H9 (cell line): ENCODE results near the gene NHS. TPM values are rescaled to one million over a fixed set of nuclear protein-coding genes. Genes with fewer than 3 reads are reported as not detected.

Experiments used
- DNase-seq: peaks from one replicate; pipeline ENCODE4 v3.0.0-alpha.2; 2017
- H2AFZ ChIP-seq: one replicate; pipeline ENCODE4 v1.6.1; 2013; ENCODE audit warnings: mild to moderate bottlenecking, low read length, control low read depth, moderate library complexity
- H2AK5ac ChIP-seq: 2 replicates; pipeline ENCODE4 v1.6.1; 2013; ENCODE audit warnings: low read length, control low read depth, mixed read lengths; ENCODE audit not compliant: insufficient read length
- H2BK120ac ChIP-seq: one replicate; pipeline ENCODE4 v1.6.1; 2013; ENCODE audit warnings: low read depth, mild to moderate bottlenecking, low read length, control low read depth, inconsistent platforms; ENCODE audit not compliant: poor library complexity, severe bottlenecking
- H2BK12ac ChIP-seq: 2 replicates; pipeline ENCODE4 v1.6.1; 2013; ENCODE audit warnings: low read length, control low read depth, mixed read lengths, low read depth; ENCODE audit not compliant: insufficient read length
- H2BK15ac ChIP-seq: 2 replicates; pipeline ENCODE4 v1.6.1; 2013; ENCODE audit warnings: low read depth, low read length, control low read depth
- H2BK20ac ChIP-seq: one replicate; pipeline ENCODE4 v1.6.1; 2013; ENCODE audit warnings: low read depth, mild to moderate bottlenecking, low read length, control low read depth, inconsistent platforms; ENCODE audit not compliant: poor library complexity, severe bottlenecking
- H2BK5ac ChIP-seq: 2 replicates; pipeline ENCODE4 v1.6.1; 2013; ENCODE audit warnings: low read length, control low read depth, mixed read lengths; ENCODE audit not compliant: insufficient read length
- H3K14ac ChIP-seq: 2 replicates; pipeline ENCODE4 v1.6.1; 2013; ENCODE audit warnings: low read length, control low read depth; ENCODE audit not compliant: insufficient read depth
- H3K18ac ChIP-seq: 2 replicates; pipeline ENCODE4 v1.6.1; 2013; ENCODE audit warnings: low read depth, mild to moderate bottlenecking, mixed read lengths, low read length, control low read depth; ENCODE audit not compliant: insufficient read length
- H3K23ac ChIP-seq: 2 replicates; pipeline ENCODE4 v1.6.1; 2013; ENCODE audit warnings: low read length, control low read depth, mixed read lengths, low read depth; ENCODE audit not compliant: insufficient read length
- H3K23me2 ChIP-seq: 2 replicates; pipeline ENCODE4 v1.6.1; 2013; ENCODE audit warnings: low read depth, mild to moderate bottlenecking, mixed read lengths, low read length, control low read depth; ENCODE audit not compliant: insufficient read length, poor library complexity, severe bottlenecking
- H3K27ac ChIP-seq: 2 replicates; pipeline ENCODE4 v1.5.1; 2013; ENCODE audit warnings: low read length, control low read depth, mixed read lengths, low read depth; ENCODE audit not compliant: insufficient read length
- H3K27me3 ChIP-seq: 2 replicates; pipeline ENCODE4 v1.6.1; 2013; ENCODE audit warnings: low read length, control low read depth, inconsistent platforms; ENCODE audit not compliant: insufficient read depth
- H3K4ac ChIP-seq: 2 replicates; pipeline ENCODE4 v1.6.1; 2013; ENCODE audit warnings: low read depth, mild to moderate bottlenecking, control low read depth, inconsistent platforms, low read length, moderate library complexity
- H3K4me1 ChIP-seq: 2 replicates; pipeline ENCODE4 v1.6.1; 2013; ENCODE audit warnings: low read length, control low read depth, inconsistent platforms; ENCODE audit not compliant: insufficient read depth
- H3K4me2 ChIP-seq: 2 replicates; pipeline ENCODE4 v1.6.1; 2013; ENCODE audit warnings: low read length, control low read depth, mixed read lengths; ENCODE audit not compliant: insufficient read length, insufficient read depth
- H3K56ac ChIP-seq: 2 replicates; pipeline ENCODE4 v1.6.1; 2013; ENCODE audit warnings: low read depth, mild to moderate bottlenecking, mixed read lengths, low read length, control low read depth; ENCODE audit not compliant: insufficient read length
- H3K79me1 ChIP-seq: 2 replicates; pipeline ENCODE4 v1.6.1; 2013; ENCODE audit warnings: low read depth, mild to moderate bottlenecking, moderate library complexity, low read length, control low read depth, inconsistent platforms; ENCODE audit not compliant: insufficient read depth, poor library complexity, severe bottlenecking
- H3K79me2 ChIP-seq: 2 replicates; pipeline ENCODE4 v1.6.1; 2013; ENCODE audit warnings: low read length, control low read depth, inconsistent platforms; ENCODE audit not compliant: insufficient read depth
- H3K9ac ChIP-seq: 2 replicates; pipeline ENCODE4 v1.6.1; 2013; ENCODE audit warnings: low read length, control low read depth, mixed read lengths; ENCODE audit not compliant: insufficient read length; ENCODE audit errors: extremely low read depth
- H3K9me3 ChIP-seq: one replicate; pipeline ENCODE4 v1.6.1; 2013; ENCODE audit warnings: low read depth, low read length, inconsistent platforms; ENCODE audit not compliant: control insufficient read depth
- H3T11ph ChIP-seq: one replicate; pipeline ENCODE4 v1.6.1; 2013; ENCODE audit warnings: mild to moderate bottlenecking, low read length, control low read depth, inconsistent platforms
- H4K20me1 ChIP-seq: one replicate; pipeline ENCODE4 v1.6.1; 2013; ENCODE audit not compliant: control insufficient read depth, insufficient read length, insufficient read depth
- H4K5ac ChIP-seq: 2 replicates; pipeline ENCODE4 v1.6.1; 2013; ENCODE audit warnings: low read depth, mild to moderate bottlenecking, mixed read lengths, low read length, control low read depth; ENCODE audit not compliant: insufficient read length
- H4K8ac ChIP-seq: replicated peaks from 2 replicates; pipeline ENCODE4 v1.6.1; 2013; ENCODE audit warnings: low read length, control low read depth, mixed read lengths, low read depth; ENCODE audit not compliant: insufficient read length
- H4K91ac ChIP-seq: 2 replicates; pipeline ENCODE4 v1.6.1; 2013; ENCODE audit warnings: low read depth, mild to moderate bottlenecking, moderate library complexity, mixed read lengths, low read length, control low read depth; ENCODE audit not compliant: insufficient read length
- H3K27ac Mint-ChIP-seq, 3 experiments: 2 replicates in 2 of 3; 3 replicates in 1 of 3; pipeline ENCODE4 v1.8.0; 2020 to 2021; ENCODE audit warnings: mixed read lengths in 3 of 3, mild to moderate bottlenecking in 1 of 3, moderate library complexity in 1 of 3
- H3K27me3 Mint-ChIP-seq: 2 replicates; pipeline ENCODE4 v1.8.0; 2021; ENCODE audit warnings: low read depth, mild to moderate bottlenecking, moderate library complexity, mixed read lengths
- H3K36me3 Mint-ChIP-seq, 3 experiments: 2 replicates in 2 of 3; 3 replicates in 1 of 3; pipeline ENCODE4 v1.8.0; 2020 to 2021; ENCODE audit warnings: low read depth in 3 of 3, mixed read lengths in 3 of 3; ENCODE audit not compliant: insufficient read depth in 1 of 3
- H3K4me1 Mint-ChIP-seq, 2 experiments: 2 replicates each; pipeline ENCODE4 v1.8.0; 2020; ENCODE audit warnings: mixed read lengths in 2 of 2
- H3K4me3 Mint-ChIP-seq, 2 experiments: 2 replicates in 1 of 2; 3 replicates in 1 of 2; pipeline ENCODE4 v1.8.0; 2020 to 2021; ENCODE audit warnings: mild to moderate bottlenecking in 2 of 2, mixed read lengths in 2 of 2, moderate library complexity in 1 of 2
- H3K9me3 Mint-ChIP-seq, 2 experiments: 2 replicates in 1 of 2; 3 replicates in 1 of 2; pipeline ENCODE4 v1.8.0; 2020; ENCODE audit warnings: mild to moderate bottlenecking in 2 of 2, mixed read lengths in 2 of 2, moderate library complexity in 1 of 2
- CTCF ChIP-seq: fragments of 200-600 bp; sonication (generic); conservative IDR thresholded peaks from 3 replicates; pipeline ENCODE4 v1.8.0; 2021; ENCODE audit warnings: antibody characterized with exemption, mild to moderate bottlenecking
- WGBS: extraction: QIAGEN DNeasy Blood & Tissue Kit; methylation state at CpG from one replicate; pipeline ENCODE4 v1.1.7; 2013; ENCODE audit warnings: missing lambda C conversion rate, low lambda C conversion rate, mixed read lengths; ENCODE audit not compliant: insufficient read length; ENCODE audit errors: extremely low coverage; 5-methylcytosine and 5-hydroxymethylcytosine counted together
- total RNA-seq: library from RNA; stranded (reverse); gene quantifications from 2 replicates; pipeline ENCODE4 v1.2.1, GENCODE V29; 2021

The NHS gene
- total RNA-seq, 1 experiment from 2014 or later, result 8.7 TPM

GRCh38 chrX:17605676-17606075, 230.7 kb downstream of the NHS start:
- no peak for TF ChIP-seq CTCF
- no peak overlapping the region for H3K9ac ChIP-seq
- H4K8ac ChIP-seq, result no peak overlapping the region
- Mint-ChIP-seq H3K9me3 (peaks cover 0 to 3% of the 10 kb centered on the region in 2 experiments; a peak in 3 of 5 replicates), H3K27me3 (peaks cover 19% of the 10 kb centered on the region), H3K36me3 (peaks cover 0 to 5% (median 0%) of the 10 kb centered on the region in 3 experiments; a peak in 2 of 7 replicates), H3K27ac (no peak overlapping the region), H3K4me1 (peaks cover 42 to 45% of the 10 kb centered on the region in 2 experiments), H3K4me3 (no peak overlapping the region)
- H2AFZ ChIP-seq, result no peak overlapping the region
- no peak overlapping the region for H3K14ac ChIP-seq
- no peak for DNase-seq
- H2BK12ac ChIP-seq, result no peak overlapping the region
- no peak overlapping the region for H3K18ac ChIP-seq
- no peak overlapping the region for H2BK120ac ChIP-seq
- H3K27me3 ChIP-seq, result peaks cover 3% of the 10 kb centered on the region; the same call in 1 of the 2 replicates
- peaks cover 8% of the 10 kb centered on the region; the same call in 1 of the 2 replicates for H3K4me1 ChIP-seq
- no peak overlapping the region for H3K4me2 ChIP-seq
- H3K4ac ChIP-seq, result no peak overlapping the region
- H2AK5ac ChIP-seq, result no peak overlapping the region
- no peaks in the 10 kb centered on the region for H3K79me2 ChIP-seq
- no peak overlapping the region for H3K27ac ChIP-seq
- H3T11ph ChIP-seq, result no peak overlapping the region
- no peak overlapping the region for H4K91ac ChIP-seq
- no peaks in the 10 kb centered on the region for H3K79me1 ChIP-seq
- no peaks in the 10 kb centered on the region for H4K20me1 ChIP-seq
- no peak overlapping the region for H3K56ac ChIP-seq
- H2BK5ac ChIP-seq, result no peak overlapping the region
- H3K9me3 ChIP-seq, result peaks cover 5% of the 10 kb centered on the region
- H3K23ac ChIP-seq, result no peak overlapping the region
- H2BK15ac ChIP-seq, result no peak overlapping the region
- H3K23me2 ChIP-seq, result no peaks in the 10 kb centered on the region
- WGBS, result no CpG with 5 or more reads among the region's 3 CpGs
- H4K5ac ChIP-seq, result no peak overlapping the region
- H2BK20ac ChIP-seq, result no peak overlapping the region
